K562 (cell line): ENCODE measurements around the gene GARNL3. TPM values are rescaled to one million over a fixed set of nuclear protein-coding genes. Genes with fewer than 3 reads are reported as not detected.

Source experiments
- CHD7 ChIP-seq: fragments of 200-600 bp; sonication (generic); IDR thresholded peaks from one replicate; pipeline ENCODE4 v1.6.1; 2012; ENCODE audit warnings: mild to moderate bottlenecking, low read depth, low read length, inconsistent platforms
- CREB3 ChIP-seq: fragments of 450-650 bp; conservative IDR thresholded peaks from 2 replicates; pipeline ENCODE4 v1.6.1; 2016; ENCODE audit warnings: missing genetic modification characterization, low read depth, mild to moderate bottlenecking, missing compliant biosample characterization, moderate library complexity
- HCFC1 ChIP-seq: IDR thresholded peaks from 2 replicates; pipeline ENCODE4 v1.6.1; 2012; ENCODE audit warnings: low read depth, low read length, improper control_type of control experiment
- HMGXB4 ChIP-seq: sonication (generic); formaldehyde crosslinking; IDR thresholded peaks from 2 replicates; pipeline ENCODE4 v1.8.1; 2023; ENCODE audit warnings: mild to moderate bottlenecking, missing genetic modification reagents
- polyA plus RNA-seq, 8 experiments: library from polyadenylated mRNA; depleted of rRNA in 4 of 8; stranded (reverse) in 5 of 8; unstranded in 3 of 8; fragments of >200 nt; fragmentation: Nextera tagmentation in 2 of 8; fragmentation: Illumina TruSeq in 1 of 8; extraction: Ambion mirVana in 2 of 8; extraction: Trizol in 1 of 8; gene quantifications; 2 replicates each; pipeline versions ENCODE4 v1.2.1 to v1.2.3, GENCODE V29; 2011 to 2014; ENCODE audit warnings: inconsistent platforms in 1 of 8, missing spikeins in 1 of 8
- total RNA-seq, 7 experiments: library from RNA; depleted of rRNA in 6 of 7; stranded (reverse); fragments of >200 nt in 6 of 7; fragmentation: Illumina TruSeq in 2 of 7; extraction: Trizol in 2 of 7; gene quantifications; 2 replicates each; pipeline versions ENCODE4 v1.2.1 to v1.2.3, GENCODE V29; 2011 to 2021; ENCODE audit warnings: low replicate concordance in 1 of 7

Gene GARNL3
- total and polyA plus RNA-seq, 9 of the 15 experiments (the other 6 are each of a cell fraction or from before 2014, with no cell fraction given): 0.35 to 2.7 (median 1.6) TPM

- no peak for TF ChIP-seq CHD7
- no peak for TF ChIP-seq HCFC1
- no peak for TF ChIP-seq CREB3
- no peak for TF ChIP-seq HMGXB4 (CRISPR knock-in tag)
- TF ChIP-seq, all 486 proteins: peak for 0
These were observed 105.6 kb downstream of the GARNL3 start (continued) for GRCh38 chr9:127370147-127370579.
